Smooth muscle cell (in vitro differentiated cells): ENCODE data around the gene GSPT1. TPM values are rescaled to one million over a fixed set of nuclear protein-coding genes. Genes with fewer than 3 reads are reported as not detected.
A peak's percentile ranks its signal among the peaks of the same experiment; 100 is the strongest.
"Not testable (repeated sequence)": the region's sequence is repeated elsewhere in the genome, so short reads cannot be mapped to it uniquely, and the experiment has no call there.

Source experiments
- DNase-seq: peaks from one replicate; lab custom pipeline; 2025; ENCODE audit not compliant: unreplicated experiment; lab: John Stamatoyannopoulos, UW
- H2AFZ ChIP-seq: fragments of 200-600 bp; sonication (generic); 2 replicates; pipeline ENCODE4 v1.6.0; 2016; ENCODE audit warnings: antibody characterized with exemption, low read depth, mild to moderate bottlenecking
- H3F3A ChIP-seq: fragments of 200-600 bp; sonication (generic); 2 replicates; pipeline ENCODE4 v1.6.0; 2017; ENCODE audit warnings: antibody characterized with exemption, low read depth
- H3K27ac ChIP-seq: fragments of 200-600 bp; sonication (generic); 2 replicates; pipeline ENCODE4 v1.5.1; 2016; ENCODE audit warnings: low read depth, mild to moderate bottlenecking
- H3K27me3 ChIP-seq: fragments of 200-600 bp; sonication (generic); 2 replicates; pipeline ENCODE4 v1.6.1; 2016; ENCODE audit warnings: low read depth, mild to moderate bottlenecking
- H3K36me3 ChIP-seq: fragments of 200-600 bp; sonication (generic); 2 replicates; pipeline ENCODE4 v1.5.1; 2016; ENCODE audit warnings: low read depth
- H3K4me1 ChIP-seq: fragments of 200-600 bp; sonication (generic); 2 replicates; pipeline ENCODE4 v1.5.1; 2016; ENCODE audit warnings: low read depth
- H3K4me2 ChIP-seq: fragments of 200-600 bp; sonication (generic); 2 replicates; pipeline ENCODE4 v1.6.0; 2016; ENCODE audit warnings: mild to moderate bottlenecking
- H3K4me3 ChIP-seq: fragments of 200-600 bp; sonication (generic); 2 replicates; pipeline ENCODE4 v1.5.1; 2016; ENCODE audit warnings: mild to moderate bottlenecking
- H3K79me2 ChIP-seq: fragments of 200-600 bp; sonication (generic); 2 replicates; pipeline ENCODE4 v1.6.0; 2016; ENCODE audit warnings: low read depth, mild to moderate bottlenecking
- H3K9ac ChIP-seq: fragments of 200-600 bp; sonication (generic); 2 replicates; pipeline ENCODE4 v1.6.0; 2016; ENCODE audit warnings: low read depth
- H3K9me3 ChIP-seq: fragments of 200-600 bp; sonication (generic); replicated peaks from 2 replicates; pipeline ENCODE4 v1.5.1; 2016; ENCODE audit warnings: low read depth
- H4K20me1 ChIP-seq: fragments of 200-600 bp; sonication (generic); 2 replicates; pipeline ENCODE4 v1.6.0; 2016; ENCODE audit warnings: low read depth
- CTCF ChIP-seq: fragments of 200-600 bp; sonication (generic); IDR thresholded peaks from 2 replicates; pipeline ENCODE4 v1.5.1; 2017; ENCODE audit warnings: borderline replicate concordance, mild to moderate bottlenecking, antibody characterized with exemption; ENCODE audit not compliant: insufficient read depth, poor library complexity, severe bottlenecking
- WGBS: methylation state at CpG from one replicate; pipeline ENCODE4 v1.1.7; 2016; ENCODE audit warnings: low lambda C conversion rate; 5-methylcytosine and 5-hydroxymethylcytosine counted together
- polyA plus RNA-seq: library from polyadenylated mRNA; unstranded; fragments of >200 nt; fragmentation: Nextera tagmentation; extraction: Ambion mirVana; gene quantifications from 2 replicates; pipeline ENCODE4 v1.2.1, GENCODE V29; 2016
- total RNA-seq: library from RNA; depleted of rRNA; stranded (reverse); fragments of >200 nt; gene quantifications from 2 replicates; pipeline ENCODE4 v1.2.3, GENCODE V29; 2014

Gene GSPT1
- total RNA-seq = 65.3 and 85.4 TPM in 2 replicates
- 79.1 and 84.1 TPM in 2 replicates for polyA plus RNA-seq

- H3K4me3 ChIP-seq = peak within 1 kb of the TSS; percentile 67
- H4K20me1 ChIP-seq = peaks cover 38% of the 10 kb centered on the region
- H3F3A ChIP-seq = no peaks in the 10 kb centered on the region
- peaks cover 41% of the 10 kb centered on the region for H3K79me2 ChIP-seq
- WGBS = 2% methylated on average over 72 of the region's 84 CpGs
- DNase-seq = peak; percentile 94
- peak within 1 kb of the TSS; percentile 88 for H3K9ac ChIP-seq
- no peaks in the 10 kb centered on the region for H3K9me3 ChIP-seq
- TF ChIP-seq CTCF = no peak
- H3K27ac ChIP-seq = peak within 1 kb of the TSS; percentile 86
- H2AFZ ChIP-seq = peak within 1 kb of the TSS; percentile 90
- no peaks in the 10 kb centered on the region for H3K36me3 ChIP-seq
- H3K27me3 ChIP-seq = no peaks in the 10 kb centered on the region
- peak within 1 kb of the TSS; percentile 98 for H3K4me2 ChIP-seq
- H3K4me1 ChIP-seq = peaks cover 22% of the 10 kb centered on the region
These were observed at the start of gene GSPT1 for GRCh38 chr16:11915644-11916523. Gene GSPT1 (minus strand): TSS chr16:11915956. CDS start chr16:11915720, 236 bp downstream.

GRCh38 chr16:11964761-11965551 is 49.2 kb upstream of the GSPT1 start, which contains the start of gene TNFRSF17:
Gene TNFRSF17 (plus strand): TSS chr16:11965210. CDS start chr16:11965325, 115 bp downstream.
- Histone ChIP-seq H3K9me3 (no peaks in the 10 kb centered on the region), H3K4me1 (no peaks in the 10 kb centered on the region), H4K20me1 (no peaks in the 10 kb centered on the region), H3K9ac (no peak within 1 kb of the TSS), H3F3A (no peaks in the 10 kb centered on the region), H2AFZ (no peak within 1 kb of the TSS), H3K4me3 (no peak within 1 kb of the TSS), H3K36me3 (no peaks in the 10 kb centered on the region), H3K4me2 (no peak within 1 kb of the TSS), H3K27ac (no peak within 1 kb of the TSS), H3K27me3 (no peaks in the 10 kb centered on the region), H3K79me2 (no peaks in the 10 kb centered on the region)
- no peak for DNase-seq
- 91% methylated on average over 9 of the region's 9 CpGs for WGBS
- no peak for TF ChIP-seq CTCF

GRCh38 chr16:11963706-11964105 is 48.0 kb upstream of the GSPT1 start:
- Histone ChIP-seq H3K79me2 (no peaks in the 10 kb centered on the region), H3K27ac (no peak overlapping the region), H3F3A (no peaks in the 10 kb centered on the region), H3K4me3 (no peak overlapping the region), H3K9ac (no peak overlapping the region), H4K20me1 (no peaks in the 10 kb centered on the region), H2AFZ (no peak overlapping the region), H3K9me3 (no peaks in the 10 kb centered on the region), H3K27me3 (no peaks in the 10 kb centered on the region), H3K36me3 (no peaks in the 10 kb centered on the region), H3K4me2 (no peak overlapping the region), H3K4me1 (no peaks in the 10 kb centered on the region)
- no peak for TF ChIP-seq CTCF
- WGBS = 88% methylated on average over 6 of the region's 6 CpGs
- DNase-seq = no peak

GRCh38 chr16:11962978-11963377 is 47.2 kb upstream of the GSPT1 start:
- H3K4me1 ChIP-seq, H3K79me2 ChIP-seq, H3F3A ChIP-seq, H3K4me3 ChIP-seq, H3K4me2 ChIP-seq, H3K9ac ChIP-seq, DNase-seq, H3K9me3 ChIP-seq, H3K27ac ChIP-seq, H2AFZ ChIP-seq, H3K36me3 ChIP-seq, H3K27me3 ChIP-seq, H4K20me1 ChIP-seq: not testable (repeated sequence)
- 94% methylated on average over 11 of the region's 11 CpGs for WGBS

- H3K27me3 ChIP-seq, H3K27ac ChIP-seq, H3K9ac ChIP-seq, H2AFZ ChIP-seq, H3K4me2 ChIP-seq, H3K79me2 ChIP-seq, H3K4me3 ChIP-seq, H3K4me1 ChIP-seq, DNase-seq, H4K20me1 ChIP-seq, H3K36me3 ChIP-seq, H3K9me3 ChIP-seq, H3F3A ChIP-seq: not testable (repeated sequence)
- 91% methylated on average over 5 of the region's 5 CpGs for WGBS
These were observed 46.7 kb upstream of the GSPT1 start for GRCh38 chr16:11962457-11962856.
